SIG-M5 treated with dmso at 0.1 percent for 504 hours (cell line): Measurements from ENCODE around the gene CORO2B.

ENCODE experiments used
- DNase-seq: peaks from one replicate; lab custom pipeline; 2025; ENCODE audit not compliant: unreplicated experiment; lab: John Stamatoyannopoulos, UW

Gene CORO2B

DNA sequence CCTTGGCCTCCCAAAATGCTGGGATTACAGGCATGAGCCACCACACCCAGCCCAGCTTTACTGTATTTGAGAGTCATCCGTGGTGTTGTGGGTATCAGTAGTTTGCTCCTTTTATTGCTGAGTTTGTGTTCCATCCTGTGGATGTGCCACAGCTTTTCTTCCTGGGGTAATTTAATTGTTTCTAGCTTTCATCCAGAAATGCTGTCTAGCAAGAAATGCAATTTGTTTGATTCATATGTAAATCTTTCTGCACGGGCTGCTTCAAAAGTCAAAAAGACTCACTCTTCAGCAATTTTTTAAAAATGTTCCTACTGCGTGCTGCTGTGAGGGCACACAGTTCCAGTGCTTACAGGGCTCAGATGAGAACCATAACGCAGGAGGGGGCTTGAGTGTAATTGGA lies 47.1 kb downstream of the CORO2B start:
- DNase-seq: no peak

DNA sequence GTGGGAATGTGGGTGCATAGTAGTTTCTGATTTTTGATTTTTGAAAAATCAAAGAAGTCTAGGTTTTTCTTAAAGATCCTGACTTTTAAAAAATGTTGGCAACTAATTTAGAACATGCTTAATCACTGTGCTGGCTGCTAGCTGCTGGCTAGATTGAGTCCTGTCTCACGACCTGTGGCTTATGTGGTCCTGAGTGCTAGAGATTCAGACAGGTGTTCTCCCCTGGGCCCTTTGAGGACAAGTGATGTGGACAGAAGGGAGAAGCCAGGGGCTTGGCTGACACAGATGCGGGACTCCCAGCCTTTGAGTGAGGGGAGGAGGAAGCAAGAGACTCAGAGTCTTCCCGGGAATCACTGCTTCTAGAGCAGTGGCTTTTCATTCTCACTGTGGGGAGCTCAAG lies 47.5 kb downstream of the CORO2B start:
- no peak for DNase-seq

DNA sequence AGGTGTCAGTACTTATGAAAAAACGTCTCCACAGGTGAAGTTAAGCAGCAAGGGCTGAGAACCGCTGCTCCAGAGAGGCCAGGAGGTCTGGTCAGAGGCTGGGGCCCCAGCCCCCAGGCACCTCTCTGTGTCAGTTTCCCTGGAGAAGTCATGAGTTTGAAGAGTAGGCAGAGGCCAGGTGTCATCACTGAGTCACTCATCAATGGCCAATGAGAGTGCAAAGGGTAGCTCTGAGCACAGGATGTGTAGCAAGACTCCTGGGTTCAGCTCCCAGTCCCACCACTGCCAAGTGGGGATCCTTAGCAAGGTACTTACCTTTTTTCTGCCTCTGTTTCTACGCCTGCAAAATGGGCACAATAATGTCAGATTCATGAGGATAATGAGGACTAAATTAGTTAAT lies 47.9 kb downstream of the CORO2B start:
- no peak for DNase-seq

DNA sequence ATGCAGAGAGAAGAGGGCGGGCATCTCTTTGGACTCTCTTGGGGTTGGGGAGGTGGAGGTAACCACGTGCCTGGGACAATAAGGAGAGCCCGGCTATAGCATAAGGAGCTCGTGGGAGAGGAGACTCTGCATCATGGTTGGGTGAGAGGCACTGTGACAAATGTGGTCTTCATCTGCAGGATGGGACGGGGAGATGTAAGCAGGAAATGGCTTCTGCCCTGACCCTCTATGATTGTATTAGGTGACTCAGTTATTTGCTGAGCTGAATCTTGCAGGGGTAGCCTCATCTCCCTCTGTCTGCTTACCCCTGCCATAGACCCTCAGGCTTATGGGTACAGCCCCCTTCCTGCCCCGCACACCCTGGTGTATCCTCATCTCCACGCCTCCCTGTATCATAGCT lies 48.7 kb downstream of the CORO2B start:
- no peak for DNase-seq

DNA sequence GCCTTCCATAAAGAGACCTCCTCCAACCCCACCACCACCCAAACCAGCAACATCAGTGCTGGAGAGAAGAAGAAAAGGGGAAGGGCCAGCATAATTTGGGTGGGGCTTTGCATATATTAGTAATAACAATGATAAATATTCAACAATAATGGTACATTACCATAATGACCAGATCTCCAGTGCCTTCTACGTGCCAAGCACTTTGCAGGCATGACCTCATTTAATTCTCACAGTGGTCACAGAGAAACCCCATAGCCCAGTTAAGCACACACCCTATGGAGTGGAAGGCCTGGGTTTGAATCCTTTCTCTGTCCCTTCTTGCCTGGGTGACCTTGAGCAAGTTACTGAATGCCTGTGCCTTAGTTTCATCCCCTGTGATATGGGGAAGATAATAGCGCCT lies 49.2 kb downstream of the CORO2B start:
- DNase-seq: no peak

DNA sequence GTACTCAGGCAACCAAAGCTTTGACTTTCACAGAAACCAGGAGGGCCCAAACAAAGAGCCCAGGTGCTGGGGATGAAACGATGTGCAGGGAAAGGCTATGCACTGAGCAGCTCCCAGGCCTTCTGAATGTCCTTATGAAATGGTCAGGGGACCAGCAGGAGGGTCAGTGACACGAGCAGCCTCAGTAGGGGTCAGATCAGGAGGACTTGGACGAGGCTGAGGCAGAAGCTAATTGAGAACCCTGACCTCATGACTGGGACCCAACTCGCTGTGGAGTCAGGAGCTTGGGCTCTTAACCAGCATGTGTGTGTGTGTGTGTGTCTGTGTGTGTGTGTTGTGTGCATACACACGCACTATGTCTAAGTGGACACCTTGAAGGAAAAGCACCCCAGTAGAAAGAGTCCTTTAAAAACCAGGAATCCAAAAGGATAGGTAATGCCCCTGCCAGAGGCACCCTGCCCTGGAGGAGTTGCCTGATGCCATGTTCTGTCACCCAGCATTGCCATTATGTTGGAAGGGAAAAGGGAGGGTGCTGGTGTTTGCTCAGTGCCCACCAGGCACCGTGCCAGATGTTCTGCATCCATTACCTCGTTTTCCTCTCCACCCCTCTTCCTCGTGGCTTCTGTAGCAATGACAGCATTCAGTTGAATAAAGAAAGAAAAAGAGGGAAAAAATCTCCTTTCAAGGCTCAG lies 50.9 kb downstream of the CORO2B start:
- DNase-seq: no peak

DNA sequence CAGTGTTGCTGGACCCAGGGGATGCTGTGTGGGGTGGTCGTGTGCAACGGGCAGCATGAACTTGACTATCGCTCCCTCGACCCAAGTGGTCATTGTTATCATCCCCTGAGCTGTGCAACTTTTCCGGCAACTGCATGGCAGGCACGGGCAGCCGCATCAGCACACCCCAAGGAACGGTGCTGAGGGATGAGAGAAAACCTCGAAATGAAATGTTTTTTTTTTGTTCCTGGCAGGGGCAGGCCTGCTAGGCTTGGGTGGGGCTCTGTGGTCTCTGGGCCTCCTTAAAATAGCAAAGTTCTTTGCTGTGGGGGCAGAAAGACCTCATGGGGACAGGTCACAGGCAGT lies 51.4 kb downstream of the CORO2B start:
- DNase-seq: no peak

DNA sequence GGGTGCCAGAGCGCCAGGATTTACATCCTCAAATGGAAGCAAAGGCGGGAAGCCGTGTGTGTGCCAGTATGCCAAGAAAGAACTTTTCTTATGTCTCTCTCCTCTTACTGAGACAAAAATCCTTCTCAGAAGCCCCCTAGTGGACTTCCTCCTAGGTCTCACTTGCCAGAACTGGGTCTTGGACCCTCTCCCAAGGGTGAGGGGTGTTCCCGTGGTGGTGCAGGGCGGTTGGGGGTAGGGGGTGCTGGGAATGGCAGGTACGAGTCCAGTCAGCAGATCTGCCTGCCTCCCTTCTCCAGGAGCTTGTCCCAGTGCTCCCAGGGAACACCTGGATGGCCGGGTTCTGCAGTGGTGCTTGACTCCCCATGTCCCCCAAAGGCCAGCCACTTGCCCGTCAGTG lies 52.0 kb downstream of the CORO2B start:
- no peak for DNase-seq

DNA sequence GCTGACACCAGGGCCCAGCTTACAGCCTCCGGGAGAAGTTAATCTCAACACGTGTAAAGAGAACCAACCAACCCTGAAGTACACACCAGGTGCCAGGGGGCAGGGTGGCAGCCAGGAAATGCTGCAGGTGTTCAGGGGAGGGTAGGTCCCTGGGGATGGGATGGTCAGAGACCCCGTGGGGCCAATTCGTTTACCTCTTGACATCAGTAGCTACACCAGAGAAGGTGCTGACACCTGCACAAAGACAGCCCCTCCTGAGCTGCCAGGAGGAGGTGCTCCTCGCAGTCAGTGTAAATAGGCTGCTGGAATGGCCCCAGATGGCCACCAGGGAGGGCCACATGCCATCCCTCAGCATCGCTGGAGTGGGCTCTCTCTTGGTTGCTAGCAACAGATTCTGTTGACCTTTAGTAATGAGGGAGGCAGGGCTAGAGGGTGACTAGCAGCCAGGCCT lies 52.8 kb downstream of the CORO2B start:
- DNase-seq: no peak

DNA sequence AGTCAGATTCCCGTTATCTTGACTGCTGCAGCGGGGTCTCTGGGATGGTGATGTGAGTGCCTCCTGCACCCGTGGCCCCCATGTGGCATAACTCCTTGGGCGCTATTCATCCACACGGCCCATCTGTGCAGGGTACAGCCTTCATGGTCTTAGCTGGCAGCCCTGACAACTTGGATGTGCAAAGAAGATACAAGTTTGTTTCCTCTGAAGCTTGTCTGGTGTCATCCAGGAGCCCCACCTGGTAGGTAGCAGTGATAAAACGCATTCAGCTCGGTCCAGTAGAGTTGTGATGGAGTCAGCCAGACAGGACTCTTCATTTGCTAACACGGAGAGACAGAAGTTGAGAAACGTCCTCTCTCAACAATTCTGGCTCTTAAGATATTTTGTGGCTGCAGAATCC lies 53.3 kb downstream of the CORO2B start:
- DNase-seq: no peak

DNA sequence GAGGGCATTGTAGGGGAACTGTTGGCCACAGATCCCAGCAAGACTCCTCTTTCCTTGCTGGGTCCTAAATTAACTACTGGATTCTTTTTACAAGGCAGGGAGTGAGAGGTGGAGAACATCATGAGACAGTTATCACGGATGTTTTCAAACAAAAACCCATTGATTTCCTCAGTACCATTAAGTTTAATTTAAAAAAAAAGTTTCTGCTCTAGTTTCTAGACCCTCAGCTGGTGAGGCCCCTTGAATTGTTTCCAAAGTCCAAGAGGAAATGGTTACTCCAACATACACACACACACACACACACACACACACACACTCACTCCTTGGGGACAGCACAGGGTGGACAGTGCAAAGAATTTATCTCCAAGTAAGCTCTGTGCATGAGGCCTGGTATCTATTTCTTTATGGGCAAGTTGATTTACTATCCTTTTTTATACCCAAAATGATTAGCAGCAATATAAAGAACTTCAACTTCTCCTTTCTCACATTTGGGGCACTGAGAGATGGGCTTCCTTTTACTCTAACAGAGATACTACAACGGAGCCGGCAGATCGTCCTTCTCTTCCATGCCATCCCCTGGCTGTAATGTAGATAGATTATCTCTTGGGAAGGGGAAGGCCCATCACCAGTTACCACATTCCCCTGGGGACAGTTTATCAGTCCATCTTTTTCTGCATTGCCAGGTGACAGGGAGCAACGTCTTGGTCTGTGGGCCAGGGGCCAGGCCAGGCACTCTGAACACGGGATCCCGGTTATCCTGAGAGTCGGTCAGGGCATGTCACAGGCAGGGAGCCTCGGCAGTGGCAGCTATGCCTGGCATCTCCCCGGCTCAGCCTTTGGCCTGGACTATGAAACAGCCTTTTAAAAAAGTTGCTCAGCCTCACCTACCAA lies 54.7 kb downstream of the CORO2B start:
- DNase-seq: no peak

DNA sequence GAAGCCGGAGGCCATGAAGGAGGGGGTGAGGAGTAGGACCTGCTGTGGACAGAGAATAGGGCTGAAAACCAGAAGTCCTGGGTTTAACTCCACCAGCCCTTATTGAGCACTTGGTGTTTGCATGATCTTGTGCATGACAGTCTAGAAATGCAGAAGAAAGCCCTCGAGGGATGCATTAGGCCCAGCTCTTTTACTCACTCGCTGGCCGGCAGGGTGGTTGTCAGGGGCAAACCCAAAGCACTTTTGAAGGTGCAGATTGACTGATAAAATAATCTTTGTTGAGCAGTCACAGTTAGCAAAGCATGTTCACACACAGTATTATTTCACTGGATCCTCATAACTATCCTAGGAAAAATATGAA lies 55.3 kb downstream of the CORO2B start:
- no peak for DNase-seq

DNA sequence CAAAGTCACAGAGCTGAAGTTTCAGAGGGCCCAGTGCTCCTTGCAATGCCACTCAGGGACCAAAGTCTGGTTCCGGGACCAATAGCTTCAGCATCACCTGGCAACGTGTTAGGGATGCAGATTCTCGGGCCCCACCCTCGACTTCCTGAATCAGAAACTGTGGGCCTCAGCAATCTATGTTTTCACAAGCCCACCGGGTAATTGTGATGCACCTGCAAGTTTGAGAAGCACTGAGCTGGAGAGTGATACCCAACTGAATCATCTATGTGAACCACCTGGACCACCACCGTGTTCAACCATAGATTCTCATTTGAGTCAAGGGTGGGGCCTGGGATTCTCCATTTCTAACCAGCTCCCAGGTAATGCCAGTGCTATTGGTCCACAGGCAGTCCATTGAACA lies 55.7 kb downstream of the CORO2B start:
- no peak for DNase-seq

DNA sequence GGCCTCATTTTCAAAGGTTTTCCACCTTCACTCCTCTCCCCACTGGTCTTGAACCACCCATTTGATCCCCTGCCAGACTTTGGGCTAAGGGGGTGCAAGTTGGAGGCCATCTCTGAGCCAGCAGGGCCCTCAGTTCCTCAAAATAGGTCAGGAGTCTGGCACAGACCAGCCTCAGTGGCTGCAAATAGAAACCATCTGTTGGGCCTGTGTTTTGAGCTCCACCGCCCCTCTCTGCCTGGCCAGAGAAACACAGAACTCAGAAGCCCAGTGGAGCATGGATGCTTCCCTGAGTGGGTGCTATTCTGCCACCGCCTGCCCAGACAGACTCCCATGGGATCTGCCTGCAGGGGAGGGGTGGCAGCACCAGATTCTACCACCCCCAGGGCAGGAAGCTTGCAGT lies 56.3 kb downstream of the CORO2B start:
- no peak for DNase-seq

DNA sequence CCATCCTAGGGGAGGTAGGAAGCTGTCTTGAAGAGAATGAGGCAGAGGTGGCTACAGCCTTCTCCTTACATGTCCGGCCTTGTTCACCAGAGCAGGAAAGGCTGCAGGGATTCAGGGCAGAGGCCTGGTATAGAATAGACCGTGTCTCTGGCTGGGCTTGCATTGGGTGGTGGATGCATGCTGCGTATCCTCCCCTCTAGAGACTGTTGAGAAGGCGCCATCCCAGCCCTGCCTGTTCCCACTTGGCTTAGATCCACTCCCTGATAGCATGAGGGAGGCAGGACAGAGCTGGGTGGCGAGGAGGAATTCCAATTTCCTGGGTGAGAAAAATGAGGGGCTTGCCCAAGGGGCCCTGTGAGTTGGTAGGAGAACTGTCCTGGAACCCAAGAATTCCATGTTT lies 57.5 kb downstream of the CORO2B start:
- DNase-seq: no peak

DNA sequence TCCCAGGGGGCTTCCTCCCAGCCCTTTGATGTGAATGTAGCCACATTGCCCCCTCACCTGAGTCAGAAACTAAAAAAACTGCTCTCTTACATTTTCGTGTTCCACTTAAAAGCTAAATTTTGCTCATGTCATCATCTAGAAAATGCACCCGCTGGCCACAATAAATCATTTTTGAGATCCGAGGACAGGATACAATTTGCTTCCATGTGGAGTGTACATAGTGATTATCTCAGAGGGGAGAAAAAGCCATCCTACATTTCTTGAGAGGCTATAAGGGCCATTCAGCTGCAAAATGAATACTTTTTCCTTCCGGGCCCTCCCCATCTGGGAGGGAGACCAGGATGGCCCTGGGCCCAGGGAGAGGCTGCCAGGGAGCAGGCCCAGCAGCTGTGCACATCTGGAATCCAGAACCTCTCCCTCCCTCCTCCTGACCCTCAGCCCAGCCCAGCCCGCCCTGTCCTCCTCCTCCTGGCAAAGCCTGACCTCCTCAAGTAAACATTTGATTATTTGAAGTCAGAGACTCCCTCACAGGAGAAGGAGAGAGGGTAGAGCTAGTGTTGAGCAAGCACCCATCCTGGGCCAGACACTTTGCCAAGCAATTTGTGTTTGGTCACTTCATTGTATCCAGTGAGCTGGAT lies 59.1 kb downstream of the CORO2B start:
- no peak for DNase-seq

DNA sequence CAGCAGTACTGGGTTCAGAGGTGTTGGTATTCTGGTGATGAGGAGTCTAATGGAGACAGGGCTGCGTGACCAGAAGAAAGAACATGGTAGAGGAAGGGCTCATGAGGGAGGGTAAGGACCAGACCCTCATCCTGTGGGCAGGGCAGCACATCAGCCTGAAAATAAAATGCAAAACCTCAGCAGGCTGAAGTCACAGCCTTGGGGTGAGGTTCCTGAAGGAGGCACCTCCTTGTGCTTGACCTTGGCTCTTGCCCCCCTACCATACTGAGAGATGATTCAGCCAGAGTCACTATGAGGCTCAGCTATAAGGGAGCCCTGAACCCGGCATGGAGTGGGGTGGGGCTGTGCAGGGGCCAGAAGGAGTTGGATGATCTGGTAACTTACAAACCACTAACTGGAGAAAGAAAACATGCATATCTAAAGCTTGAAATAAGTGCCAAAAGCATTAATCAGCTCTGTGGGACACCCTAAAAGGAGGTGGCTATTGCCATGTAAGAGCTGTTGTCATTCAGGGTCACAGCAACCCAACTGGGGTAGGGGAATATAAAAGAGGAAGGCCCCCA lies 60.2 kb downstream of the CORO2B start:
- no peak for DNase-seq

DNA sequence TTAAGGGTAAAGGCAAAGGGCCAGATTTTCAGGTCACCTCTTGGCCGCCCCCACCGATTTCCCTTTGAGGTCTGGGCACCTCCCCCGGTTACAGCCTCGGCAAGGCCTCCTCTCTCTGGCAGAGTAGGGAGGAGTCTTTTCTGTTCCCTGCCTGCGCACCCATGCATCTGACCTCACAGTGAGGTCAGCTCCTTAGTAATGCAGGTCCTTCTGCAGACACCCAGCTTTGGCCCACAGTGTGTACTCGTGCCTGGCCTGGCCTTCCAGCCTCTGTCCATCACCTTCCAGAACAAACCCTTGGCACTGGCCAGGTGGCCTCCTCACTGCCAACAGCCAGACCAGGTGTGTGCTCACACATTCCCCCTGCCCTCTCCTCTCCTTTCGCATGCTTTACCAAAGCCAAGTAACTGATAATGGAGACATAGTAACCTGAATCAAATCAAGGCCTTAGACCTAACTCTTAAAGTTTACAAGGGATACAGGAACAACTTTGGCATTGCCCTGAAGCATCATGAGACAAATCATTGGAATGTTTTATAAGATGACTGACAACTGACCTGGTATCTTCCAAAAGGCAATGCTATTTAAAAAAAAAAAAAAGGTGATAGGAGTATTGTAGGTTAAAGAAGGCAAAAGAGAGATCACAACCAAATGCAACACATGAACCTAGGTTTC lies 61.3 kb downstream of the CORO2B start:
- no peak for DNase-seq

DNA sequence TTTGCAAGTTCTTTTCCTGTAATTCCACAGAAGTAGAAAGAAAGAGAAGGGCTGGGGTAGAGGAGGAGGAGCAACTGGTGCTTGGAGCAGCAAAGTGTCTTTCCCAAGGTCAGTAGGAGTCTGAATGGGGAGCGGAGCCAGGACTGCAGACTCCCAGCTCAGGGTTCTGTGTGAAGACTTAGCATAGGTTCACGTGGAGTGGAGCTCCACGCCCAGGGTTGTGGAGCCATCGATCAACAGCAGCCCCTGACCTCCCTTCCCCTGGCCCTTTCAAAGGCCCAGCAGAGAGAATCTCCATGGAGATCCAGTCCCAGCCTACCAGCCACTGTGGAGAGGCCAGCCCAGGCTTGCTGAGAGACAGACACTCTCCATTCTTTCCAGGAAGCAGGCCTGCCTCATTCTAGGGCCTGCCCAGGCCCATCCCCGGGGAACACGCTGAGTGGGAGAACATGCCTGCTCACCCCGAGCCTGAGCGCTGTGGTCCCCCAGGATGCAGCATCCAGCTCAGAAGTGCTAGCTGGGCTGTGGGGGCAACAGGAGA lies 62.1 kb downstream of the CORO2B start:
- no peak for DNase-seq

DNA sequence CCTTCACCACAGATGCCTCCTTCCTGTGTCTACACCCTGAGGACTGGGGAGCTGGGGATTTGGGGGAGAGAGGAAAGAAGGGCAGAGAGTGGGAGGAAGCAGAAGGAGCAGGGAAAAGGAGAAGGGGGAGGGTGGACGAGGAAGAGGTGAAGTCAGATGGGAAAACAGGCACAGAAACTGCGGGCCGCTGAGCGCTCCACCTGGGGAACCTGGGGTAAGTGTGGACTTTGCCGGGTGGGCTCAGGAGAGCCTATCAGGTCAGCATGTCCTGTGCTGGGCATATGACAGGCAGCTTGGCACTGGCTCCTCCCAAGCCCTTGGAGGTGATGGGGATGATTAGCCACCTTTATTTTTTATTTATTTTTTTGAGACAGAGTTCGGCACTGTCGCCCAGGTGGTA lies 62.6 kb downstream of the CORO2B start:
- DNase-seq: no peak

DNA sequence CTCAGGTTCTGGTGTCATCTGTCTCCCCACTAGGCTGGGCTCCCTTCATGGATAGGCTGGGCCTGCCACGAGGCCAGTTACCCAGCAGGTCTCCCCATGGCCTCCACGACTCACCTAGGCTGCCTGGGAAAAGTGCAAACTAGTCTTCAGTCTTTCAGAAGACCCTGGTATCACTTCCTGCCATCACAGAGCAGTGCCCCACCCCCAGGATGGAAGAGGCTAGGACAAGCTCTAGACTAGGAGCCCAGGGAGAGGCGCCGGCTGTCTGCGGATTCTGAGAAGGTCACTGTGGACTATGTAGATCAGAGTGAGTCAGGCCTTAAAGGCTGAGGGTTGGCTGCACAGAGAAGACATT lies 63.7 kb downstream of the CORO2B start:
- DNase-seq: no peak
